Activated CD4-positive, CD25-positive, alpha-beta regulatory T cell treated with anti-CD3 and anti-CD28 coated beads, Interleukin-2, amount 50 U/mL, for 16 hours (primary cell): ENCODE data around the gene TMEM91.

Experiments
- DNase-seq: peaks from one replicate; pipeline ENCODE4 v3.0.0-alpha.2; 2020; ENCODE audit warnings: low read depth, low spot score

Gene TMEM91

GRCh38 chr19:41430922-41431321, 54.6 kb downstream of the TMEM91 start:
- DNase-seq = no peak

DNA sequence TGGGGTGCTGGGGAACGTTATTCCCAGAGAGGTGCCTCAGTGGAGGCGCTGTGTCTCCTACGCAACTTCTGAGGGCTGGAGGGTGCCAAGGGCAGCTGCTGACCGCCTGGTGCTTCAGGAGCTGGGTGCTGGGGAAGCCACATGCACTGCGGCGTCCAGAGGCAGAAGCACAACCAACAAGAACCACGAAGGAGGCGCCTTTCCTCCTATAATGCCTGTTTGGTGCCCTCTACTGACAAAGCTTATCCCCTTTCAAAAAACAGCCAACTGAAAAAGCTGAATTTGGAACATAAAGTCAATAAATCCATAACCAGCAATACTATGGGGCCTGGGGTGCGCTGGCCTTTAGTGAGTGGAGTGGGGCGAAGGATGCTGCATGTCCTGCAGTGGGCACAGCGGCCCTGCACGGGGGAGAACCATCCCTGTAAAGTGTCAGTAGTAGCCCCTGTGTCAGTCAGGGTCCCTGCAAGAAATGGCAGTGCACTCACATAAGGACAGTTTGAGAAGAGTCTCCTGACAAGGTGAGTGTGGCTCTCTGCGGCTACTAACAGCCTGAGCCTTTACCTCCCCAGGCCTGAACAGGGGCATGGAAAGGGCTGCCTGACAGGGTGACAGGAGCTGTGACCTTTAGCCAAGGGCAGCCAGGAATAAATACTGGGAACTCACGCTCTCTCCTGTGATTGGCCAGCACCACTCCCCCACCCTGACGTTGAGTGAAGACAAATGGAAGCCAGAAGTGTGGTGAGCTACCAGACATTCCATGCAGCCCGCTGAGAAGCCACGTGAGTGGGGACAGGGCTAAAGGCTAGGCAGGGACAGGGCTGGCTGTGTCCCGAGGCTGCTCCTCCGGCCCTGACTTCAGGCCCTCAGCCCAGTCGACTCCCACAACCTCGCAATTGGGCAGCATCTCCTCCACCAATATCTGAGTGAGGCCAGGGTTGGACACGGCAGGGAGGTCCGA, 55.4 kb downstream of the TMEM91 start:
- DNase-seq = no peak

DNA sequence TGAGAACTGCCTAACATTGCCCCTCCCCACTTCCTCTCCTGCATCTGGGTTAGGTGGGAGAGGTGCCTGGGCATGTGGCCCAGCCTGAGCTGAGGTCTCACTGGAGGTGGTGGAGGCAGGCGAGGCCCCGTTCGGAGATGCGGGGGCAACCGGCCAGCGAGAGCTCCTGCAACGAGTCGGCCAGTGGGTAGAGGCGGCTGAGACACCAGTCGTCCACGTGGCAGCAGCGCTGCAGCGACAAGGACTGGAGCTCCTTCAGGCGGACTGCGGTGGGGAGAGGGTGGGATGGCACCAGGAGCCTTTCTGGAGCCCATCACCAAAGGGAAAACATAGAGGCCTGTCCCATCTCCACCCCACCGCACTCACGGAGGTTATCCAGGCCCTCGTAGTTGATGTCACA, 56.8 kb downstream of the TMEM91 start:
- DNase-seq = no peak
